CD14-positive monocyte (primary cell): ENCODE results near the gene PTPRN2. TPM values are rescaled to one million over a fixed set of nuclear protein-coding genes. Genes with fewer than 3 reads are reported as not detected.

ENCODE experiments used
- DNase-seq, 3 donors: peaks; one replicate each; pipeline ENCODE4 v3.0.0-alpha.2; 2011 to 2022
- H2AFZ ChIP-seq: 2 replicates; pipeline ENCODE4 v1.6.0; 2012; ENCODE audit warnings: mild to moderate bottlenecking, low read depth, low read length, inconsistent platforms; ENCODE audit not compliant: insufficient read depth, poor library complexity, severe bottlenecking
- H3K27ac ChIP-seq, 2 donors: 1 replicate in 1 of 2; 2 replicates in 1 of 2; pipeline ENCODE4 v1.5.1; 2012 to 2013; ENCODE audit warnings: low read length in 2 of 2, control low read depth in 1 of 2, inconsistent platforms in 1 of 2, low read depth in 1 of 2, mild to moderate bottlenecking in 1 of 2
- H3K27me3 ChIP-seq, 2 donors: one replicate each; pipeline versions ENCODE4 v1.6.0 to v1.6.1; 2011 to 2013; ENCODE audit warnings: low read length in 2 of 2; ENCODE audit not compliant: control insufficient read depth in 2 of 2, insufficient read depth in 2 of 2
- H3K36me3 ChIP-seq, 2 donors: replicated peaks in 1 of 2; 1 replicate in 1 of 2; 2 replicates in 1 of 2; pipeline versions ENCODE4 v1.5.1 to v1.6.1; 2012 to 2013; ENCODE audit warnings: low read length in 2 of 2, control low read depth in 1 of 2, inconsistent platforms in 1 of 2, mild to moderate bottlenecking in 1 of 2; ENCODE audit not compliant: insufficient read depth in 2 of 2, control insufficient read depth in 1 of 2
- H3K4me1 ChIP-seq, 2 donors: 1 replicate in 1 of 2; 2 replicates in 1 of 2; pipeline versions ENCODE4 v1.5.1 to v1.6.1; 2012 to 2013; ENCODE audit warnings: low read length in 2 of 2, control low read depth in 1 of 2, inconsistent platforms in 1 of 2, mild to moderate bottlenecking in 1 of 2, moderate library complexity in 1 of 2; ENCODE audit not compliant: insufficient read depth in 2 of 2, control insufficient read depth in 1 of 2
- H3K4me2 ChIP-seq: replicated peaks from 2 replicates; pipeline ENCODE3; 2012; ENCODE audit warnings: low read length, moderate library complexity, mild to moderate bottlenecking; ENCODE audit not compliant: poor library complexity, severe bottlenecking; ENCODE audit errors: extremely low read depth
- H3K4me3 ChIP-seq, 3 experiments: fragments of 200-600 bp in 1 of 3; sonication (generic) in 1 of 3; replicated peaks in 1 of 3; 1 replicate in 2 of 3; 2 replicates in 1 of 3; pipeline ENCODE4 v1.5.1; 2011 to 2013; ENCODE audit warnings: low read length in 3 of 3, mild to moderate bottlenecking in 3 of 3, control low read depth in 2 of 3, low read depth in 2 of 3, inconsistent platforms in 1 of 3, moderate library complexity in 1 of 3
- H3K79me2 ChIP-seq: 2 replicates; pipeline ENCODE4 v1.6.0; 2012; ENCODE audit warnings: mild to moderate bottlenecking, control low read depth, inconsistent platforms, low read length, moderate library complexity; ENCODE audit not compliant: insufficient read depth
- H3K9ac ChIP-seq: 2 replicates; pipeline ENCODE4 v1.6.0; 2017; ENCODE audit warnings: low read length, mild to moderate bottlenecking; ENCODE audit not compliant: insufficient read depth, poor library complexity, severe bottlenecking
- H3K9me3 ChIP-seq, 2 donors: replicated peaks in 1 of 2; 1 replicate in 1 of 2; 2 replicates in 1 of 2; pipeline versions ENCODE4 v1.5.1 to v1.6.1; 2012 to 2013; ENCODE audit warnings: low read length in 2 of 2, control low read depth in 1 of 2; ENCODE audit not compliant: control insufficient read depth in 1 of 2, insufficient read depth in 1 of 2
- H4K20me1 ChIP-seq: 2 replicates; pipeline ENCODE4 v1.6.0; 2012; ENCODE audit warnings: mild to moderate bottlenecking, low read length, control low read depth, moderate library complexity; ENCODE audit not compliant: insufficient read depth
- H3K27ac Mint-ChIP-seq, 7 donors: one replicate each; pipeline ENCODE4 v1.8.0; 2020; ENCODE audit warnings: mild to moderate bottlenecking in 7 of 7, mixed read lengths in 7 of 7, moderate library complexity in 6 of 7, inconsistent platforms in 2 of 7
- H3K27me3 Mint-ChIP-seq, 3 donors: one replicate each; pipeline ENCODE4 v1.8.0; 2021 to 2022; ENCODE audit warnings: low read depth in 3 of 3, mild to moderate bottlenecking in 3 of 3, mixed read lengths in 3 of 3, moderate library complexity in 3 of 3, inconsistent platforms in 1 of 3
- H3K36me3 Mint-ChIP-seq, 2 donors: one replicate each; pipeline ENCODE4 v1.8.0; 2020; ENCODE audit warnings: mixed read lengths in 2 of 2, inconsistent platforms in 1 of 2, mild to moderate bottlenecking in 1 of 2
- H3K4me1 Mint-ChIP-seq: one replicate; pipeline ENCODE4 v1.8.0; 2020; ENCODE audit warnings: mild to moderate bottlenecking, mixed read lengths
- H3K4me3 Mint-ChIP-seq, 2 donors: one replicate each; pipeline ENCODE4 v1.8.0; 2020; ENCODE audit warnings: mild to moderate bottlenecking in 2 of 2, mixed read lengths in 2 of 2, moderate library complexity in 1 of 2
- H3K9me3 Mint-ChIP-seq, 7 donors: one replicate each; pipeline ENCODE4 v1.8.0; 2020 to 2022; ENCODE audit warnings: mixed read lengths in 7 of 7, mild to moderate bottlenecking in 6 of 7, moderate library complexity in 6 of 7, inconsistent platforms in 2 of 7
- CTCF ChIP-seq: fragments of 200-600 bp; IDR thresholded peaks from one replicate; pipeline ENCODE4 v1.8.0; 2022; ENCODE audit warnings: antibody characterized with exemption, mild to moderate bottlenecking
- WGBS: methylation state at CpG from one replicate; pipeline ENCODE4 v1.1.5; 2013; ENCODE audit warnings: missing lambda C conversion rate; ENCODE audit not compliant: insufficient coverage; 5-methylcytosine and 5-hydroxymethylcytosine counted together
- intact Hi-C, 2 donors: fragments of 100-400 bp; cut with micrococcal nuclease; formaldehyde crosslinking; loops; one replicate each; pipeline versions ENCODE4 v1.15.0 to v1.15.1; 2023
- polyA plus RNA-seq, 3 donors: library from polyadenylated mRNA; depleted of rRNA in 1 of 3; unstranded in 2 of 3; stranded (reverse) in 1 of 3; fragments of 300-500 nt in 2 of 3; fragments of >200 nt in 1 of 3; fragmentation: Illumina TruSeq in 2 of 3; gene quantifications; 1 replicate in 2 of 3; 2 replicates in 1 of 3; pipeline ENCODE4 v1.2.3, GENCODE V29; 2012 to 2021

Gene PTPRN2
- polyA plus RNA-seq, 3 donors, result 0.25 to 1.4 (median 0.97) TPM

DNA sequence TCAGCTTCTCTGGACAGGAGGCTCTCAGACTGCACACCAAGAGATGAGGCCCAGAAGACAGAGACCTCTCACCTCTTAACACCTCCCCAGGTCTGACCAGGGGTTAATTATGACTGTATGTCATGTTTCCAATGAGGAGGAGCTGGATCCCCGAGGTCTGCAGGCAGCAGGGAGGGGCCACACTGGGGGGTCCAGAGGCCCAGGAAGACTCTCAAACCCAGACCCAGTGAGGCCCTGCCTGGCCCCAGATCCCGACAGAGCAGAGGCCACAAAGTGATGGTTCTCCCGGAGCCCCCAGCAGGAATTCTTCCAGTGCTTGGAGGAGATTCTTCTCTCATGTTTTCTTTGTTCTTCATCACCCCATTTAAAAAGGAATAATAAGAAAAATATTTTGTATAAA is 28.8 kb downstream of the PTPRN2 start:
- Histone ChIP-seq H3K9ac (no peak overlapping the region), H4K20me1 (no peaks in the 10 kb centered on the region), H3K27ac (no peak overlapping the region), H3K4me1 (no peaks in the 10 kb centered on the region), H3K4me3 (no peak overlapping the region), H3K79me2 (no peaks in the 10 kb centered on the region), H2AFZ (no peak overlapping the region), H3K27me3 (no peaks in the 10 kb centered on the region), H3K4me2 (no peak overlapping the region), H3K36me3 (no peaks in the 10 kb centered on the region), H3K9me3 (no peaks in the 10 kb centered on the region)
- Mint-ChIP-seq H3K4me3 (no peak overlapping the region), H3K27me3 (peaks cover 2 to 5% (median 2%) of the 10 kb centered on the region in 3 donors), H3K4me1 (no peaks in the 10 kb centered on the region), H3K27ac (no peak overlapping the region), H3K36me3 (no peaks in the 10 kb centered on the region), H3K9me3 (peaks cover 0 to 14% (median 3%) of the 10 kb centered on the region in 7 donors)
- DNase-seq, result no peak
- intact Hi-C loops, result no loop called here
- 85% methylated on average over 2 of the region's 3 CpGs for WGBS
- no peak for TF ChIP-seq CTCF

DNA sequence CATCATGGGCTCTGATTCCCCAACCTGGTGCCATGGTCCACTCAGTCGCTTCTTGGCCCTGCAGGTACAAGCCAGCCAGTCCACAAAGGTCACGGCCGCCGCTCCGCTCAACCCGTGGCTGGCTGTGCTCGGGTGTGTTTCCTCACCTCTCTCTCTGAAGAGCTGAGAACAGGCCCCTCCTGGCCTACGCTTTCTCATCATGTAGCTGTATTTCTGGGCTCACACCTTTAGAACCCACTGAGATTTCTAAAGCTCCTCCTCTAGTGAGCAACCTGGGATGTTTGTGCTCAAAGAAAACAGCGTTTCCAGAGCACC is 30.2 kb downstream of the PTPRN2 start:
- Histone ChIP-seq H3K4me3 (no peak overlapping the region), H3K79me2 (no peaks in the 10 kb centered on the region), H3K27ac (no peak overlapping the region), H3K36me3 (no peaks in the 10 kb centered on the region), H3K4me1 (no peaks in the 10 kb centered on the region), H3K4me2 (no peak overlapping the region), H2AFZ (no peak overlapping the region), H3K27me3 (no peaks in the 10 kb centered on the region), H3K9ac (no peak overlapping the region), H3K9me3 (no peaks in the 10 kb centered on the region), H4K20me1 (no peaks in the 10 kb centered on the region)
- H3K27me3 Mint-ChIP-seq, result peaks cover 2 to 5% (median 2%) of the 10 kb centered on the region in 3 donors
- DNase-seq, result no peak
- no peak overlapping the region for H3K4me3 Mint-ChIP-seq
- intact Hi-C loops, result no loop called here
- no peaks in the 10 kb centered on the region for H3K4me1 Mint-ChIP-seq
- WGBS, result 98% methylated on average over 8 of the region's 9 CpGs
- no peak overlapping the region for H3K27ac Mint-ChIP-seq
- no peaks in the 10 kb centered on the region for H3K36me3 Mint-ChIP-seq
- peaks cover 0 to 14% (median 3%) of the 10 kb centered on the region in 7 donors for H3K9me3 Mint-ChIP-seq
- TF ChIP-seq CTCF, result no peak
